ENCODE measurements around the gene TMEM271.

DNA sequence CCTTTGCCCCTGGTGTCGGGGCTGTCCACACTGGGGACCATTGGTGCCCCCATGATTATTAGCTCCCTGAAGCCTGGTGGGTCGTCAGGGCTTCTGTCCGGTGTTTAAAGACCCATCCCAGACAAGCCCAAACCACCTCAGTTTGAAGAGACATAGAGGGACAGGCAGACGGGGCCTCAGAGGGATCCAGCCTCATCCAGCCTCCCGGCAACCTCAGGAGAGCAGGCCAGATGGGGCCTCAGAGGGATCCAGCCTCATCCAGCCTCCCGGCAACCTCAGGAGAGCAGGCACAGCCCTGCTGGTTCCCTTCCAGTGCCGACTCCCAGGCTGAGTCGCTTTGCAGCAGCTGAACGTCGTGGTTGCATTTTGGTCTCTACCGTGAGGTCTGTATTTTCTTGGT is 45.0 kb downstream of the TMEM271 start:
- TF ChIP-seq, protein P1, sequence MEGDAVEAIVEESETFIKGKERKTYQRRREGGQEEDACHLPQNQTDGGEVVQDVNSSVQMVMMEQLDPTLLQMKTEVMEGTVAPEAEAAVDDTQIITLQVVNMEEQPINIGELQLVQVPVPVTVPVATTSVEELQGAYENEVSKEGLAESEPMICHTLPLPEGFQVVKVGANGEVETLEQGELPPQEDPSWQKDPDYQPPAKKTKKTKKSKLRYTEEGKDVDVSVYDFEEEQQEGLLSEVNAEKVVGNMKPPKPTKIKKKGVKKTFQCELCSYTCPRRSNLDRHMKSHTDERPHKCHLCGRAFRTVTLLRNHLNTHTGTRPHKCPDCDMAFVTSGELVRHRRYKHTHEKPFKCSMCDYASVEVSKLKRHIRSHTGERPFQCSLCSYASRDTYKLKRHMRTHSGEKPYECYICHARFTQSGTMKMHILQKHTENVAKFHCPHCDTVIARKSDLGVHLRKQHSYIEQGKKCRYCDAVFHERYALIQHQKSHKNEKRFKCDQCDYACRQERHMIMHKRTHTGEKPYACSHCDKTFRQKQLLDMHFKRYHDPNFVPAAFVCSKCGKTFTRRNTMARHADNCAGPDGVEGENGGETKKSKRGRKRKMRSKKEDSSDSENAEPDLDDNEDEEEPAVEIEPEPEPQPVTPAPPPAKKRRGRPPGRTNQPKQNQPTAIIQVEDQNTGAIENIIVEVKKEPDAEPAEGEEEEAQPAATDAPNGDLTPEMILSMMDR (IDR thresholded peaks at IDR 0.05) = no peak
- no peak for TF ChIP-seq POLR2A (IDR thresholded peaks at IDR 0.05)
